ENCODE measurements around the gene PCGF1. TPM values are rescaled to one million over a fixed set of nuclear protein-coding genes. Genes with fewer than 3 reads are reported as not detected.
A peak's percentile ranks its signal among the peaks of the same experiment; 100 is the strongest.

PCGF1 gene
- total and polyA plus RNA-seq, 2 of the 13 experiments (the other 11 are each of a cell fraction or from before 2014, with no cell fraction given): 20.4 to 22.6 TPM

DNA sequence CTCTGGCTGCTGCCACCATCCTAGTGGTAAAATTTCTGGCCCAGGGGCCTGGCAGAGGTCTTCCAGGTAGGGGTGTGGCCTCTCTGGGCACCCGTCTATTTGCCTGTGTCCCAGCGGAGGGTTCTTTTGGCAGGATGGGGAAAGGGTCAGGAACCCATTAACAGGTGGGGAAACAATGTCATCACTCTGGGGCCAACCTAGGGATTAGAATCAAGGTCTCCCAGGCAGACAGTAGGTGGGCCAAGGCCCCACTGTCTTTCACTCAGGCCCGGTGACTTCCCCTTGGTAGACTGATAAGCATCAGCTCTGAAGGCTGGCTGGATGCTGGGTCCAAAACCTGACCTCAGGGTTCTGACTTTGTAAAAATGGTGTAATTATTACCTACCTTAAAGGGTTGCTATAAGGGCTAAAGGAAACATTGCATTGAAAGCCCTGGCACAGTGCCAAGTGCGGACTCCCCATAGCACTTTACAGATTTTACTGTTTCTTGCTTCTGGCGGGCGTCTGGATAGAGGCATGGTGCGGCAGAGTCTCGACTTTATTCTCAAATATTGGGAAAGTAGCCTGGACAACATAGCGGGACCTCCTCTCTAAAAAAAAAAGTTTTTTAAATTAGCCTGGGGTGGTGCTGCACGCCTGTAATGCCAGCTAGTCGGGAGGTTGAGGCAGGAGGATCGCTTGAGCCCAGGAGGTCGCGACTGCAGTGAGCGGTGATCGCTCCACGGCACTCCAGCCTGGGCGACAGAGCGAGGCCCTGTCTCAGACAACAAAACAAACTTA, 10.3 kb downstream of the PCGF1 start (continued):
- peak; percentile 24 for TF ChIP-seq ZEB1 (IDR thresholded peaks at IDR 0.05; ENCODE audit: insufficient replicate concordance, low read depth)
- TF ChIP-seq ATF2 (CRISPR knock-in tag; IDR thresholded peaks at IDR 0.05): peak; percentile 31; the same call in 1 of the 2 replicates
- TF ChIP-seq EP300 (IDR thresholded peaks at IDR 0.05; ENCODE audit: low read depth in 2 of 2, low read length in 2 of 2): peak in 1 of 2 experiments; percentile 85; a peak in 1 of 4 replicates
- TF ChIP-seq EP300 (CRISPR knock-in tag; IDR thresholded peaks at IDR 0.05; ENCODE audit: borderline replicate concordance): peak; percentile 24; the same call in 1 of the 2 replicates
- peak; percentile 32 for TF ChIP-seq ZNF331 (CRISPR knock-in tag; IDR thresholded peaks at IDR 0.05)
- TF ChIP-seq ZNF710 (CRISPR knock-in tag; IDR thresholded peaks at IDR 0.05; ENCODE audit: borderline replicate concordance): peak; percentile 66; the same call in 1 of the 2 replicates
- peak; percentile 62; the same call in 1 of the 2 replicates for TF ChIP-seq ZNF383 (CRISPR knock-in tag; IDR thresholded peaks at IDR 0.05; ENCODE audit: borderline replicate concordance)
- TF ChIP-seq CHD2 (IDR thresholded peaks at IDR 0.05; ENCODE audit: low read depth, low read length): no peak
- TF ChIP-seq ZNF609 (CRISPR knock-in tag; IDR thresholded peaks at IDR 0.05; ENCODE audit: borderline replicate concordance): peak; percentile 71; the same call in 1 of the 2 replicates
- TF ChIP-seq NFYB (CRISPR knock-in tag; IDR thresholded peaks at IDR 0.05): no peak
- TF ChIP-seq ZBTB25 (CRISPR knock-in tag; IDR thresholded peaks at IDR 0.05): no peak
- TF ChIP-seq SRSF9 (IDR thresholded peaks at IDR 0.05; ENCODE audit: borderline replicate concordance, insufficient read depth, low read depth, low read length, poor library complexity, severe bottlenecking): no peak
- TF ChIP-seq SCMH1 (CRISPR knock-in tag; IDR thresholded peaks at IDR 0.05; ENCODE audit: borderline replicate concordance): no peak
